GM04503 (cell line): Measurements from ENCODE around the gene ZMYND19.
A peak's percentile ranks its signal among the peaks of the same experiment; 100 is the strongest.
"Not testable (repeated sequence)": the region's sequence is repeated elsewhere in the genome, so short reads cannot be mapped to it uniquely, and the experiment has no call there.

Experiments
- DNase-seq: peaks from one replicate; pipeline ENCODE4 v3.0.0-alpha.2; 2012; ENCODE audit warnings: low read depth

Gene ZMYND19

GRCh38 chr9:137556069-137556838 lies 34.1 kb downstream of the ZMYND19 start:
- no peak for DNase-seq

- DNase-seq: no peak
Observed at GRCh38 chr9:137555179-137555578, 35.1 kb downstream of the ZMYND19 start.

DNA sequence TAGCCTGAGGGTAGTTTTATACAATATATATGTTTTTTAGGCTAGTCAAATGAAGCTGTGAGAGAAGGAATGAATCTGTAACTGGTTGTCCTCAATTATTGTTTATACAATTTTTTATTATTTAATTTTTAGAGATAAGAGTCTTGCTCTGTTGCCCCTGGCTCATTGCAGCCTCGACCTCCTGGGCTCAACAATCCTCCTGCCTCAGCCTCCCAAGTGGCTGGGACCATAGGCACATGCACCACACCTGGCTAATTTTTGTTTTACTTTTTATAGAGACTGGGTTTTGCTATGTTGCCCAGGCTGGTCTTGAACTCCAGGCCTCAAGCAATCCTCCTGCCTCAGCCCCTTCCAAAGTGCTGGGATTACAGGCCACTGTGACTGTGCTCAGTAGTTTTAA lies 36.0 kb downstream of the ZMYND19 start:
- DNase-seq: no peak

DNA sequence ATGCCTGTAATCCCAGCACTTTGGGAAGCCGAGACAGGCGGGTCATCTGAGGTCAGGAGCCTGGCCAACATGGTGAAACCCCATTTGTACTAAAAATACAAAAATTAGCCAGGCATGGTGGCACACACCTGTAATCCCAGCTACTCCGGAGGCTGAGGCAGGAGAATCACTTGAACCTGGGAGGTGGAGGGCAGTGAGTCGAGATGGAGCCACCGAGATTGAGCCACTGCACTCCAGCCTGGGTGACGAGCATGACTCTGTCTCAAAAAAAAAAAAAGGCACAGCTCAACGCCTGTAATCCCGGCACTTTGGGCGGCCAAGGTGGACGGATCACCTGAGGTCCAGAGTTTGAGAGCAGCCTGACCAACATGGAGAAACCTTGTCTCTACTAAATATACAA lies 36.7 kb downstream of the ZMYND19 start:
- DNase-seq: not testable (repeated sequence)

GRCh38 chr9:137552022-137552768 lies 38.1 kb downstream of the ZMYND19 start:
- DNase-seq: no peak

DNA sequence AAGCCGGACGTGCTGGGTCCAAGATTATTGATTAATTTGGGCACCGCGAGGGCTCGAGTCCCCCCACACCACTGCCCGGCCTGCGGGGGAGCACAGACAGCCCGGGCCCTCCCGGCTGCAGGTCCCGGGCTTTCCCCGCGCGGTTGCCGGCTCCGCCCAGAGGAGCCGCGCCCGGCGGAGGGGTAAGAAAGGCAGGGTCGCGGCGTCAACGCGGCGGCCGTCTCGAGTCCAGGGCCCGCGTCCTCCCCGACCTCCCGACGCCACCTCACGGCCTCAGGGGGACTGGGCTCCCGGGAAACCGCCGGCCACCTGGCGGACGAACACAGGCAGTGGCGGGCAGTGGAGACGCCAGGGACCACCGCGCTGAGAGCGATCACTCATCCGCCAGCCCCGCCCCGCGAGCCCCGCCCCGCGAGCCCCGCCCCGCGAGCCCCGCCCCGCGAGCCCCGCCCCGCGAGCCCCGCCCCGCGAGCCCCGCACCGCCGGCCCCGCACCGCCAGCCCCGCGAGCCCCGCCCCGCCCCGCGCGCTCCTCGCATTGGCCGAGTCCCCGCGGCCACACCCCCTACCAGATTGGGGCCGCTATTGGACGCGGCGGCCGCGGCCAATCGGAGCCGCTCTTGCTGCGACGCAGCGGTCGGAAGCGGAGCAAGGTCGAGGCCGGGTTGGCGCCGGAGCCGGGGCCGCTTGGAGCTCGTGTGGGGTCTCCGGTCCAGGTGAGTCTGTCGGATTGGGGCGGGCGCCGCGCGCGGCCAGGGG lies 38.9 kb downstream of the ZMYND19 start, which contains the start of gene MRPL41:
TSS of gene MRPL41 (plus strand) at position 616 of the 758 bp plus-strand sequence. CDS start 203 bp downstream, outside the sequence.
- DNase-seq: peak; percentile 31

DNA sequence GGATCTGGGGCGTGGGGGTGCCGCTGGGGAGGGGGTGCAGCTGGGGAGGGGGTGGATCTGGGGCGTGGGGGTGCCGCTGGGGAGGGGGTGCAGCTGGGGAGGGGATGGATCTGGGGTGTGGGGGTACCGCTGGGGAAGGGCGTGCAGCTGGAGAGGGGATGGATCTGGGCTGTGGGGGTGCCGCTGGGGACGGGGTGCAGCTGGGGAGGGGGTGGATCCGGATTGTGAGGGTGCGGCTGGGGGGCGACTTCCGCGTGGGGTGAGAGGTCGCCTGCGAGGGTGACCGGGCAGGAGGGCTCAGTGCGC lies 39.4 kb downstream of the ZMYND19 start:
- DNase-seq: not testable (repeated sequence)

GRCh38 chr9:137550231-137550621 lies 40.1 kb downstream of the ZMYND19 start, which contains the start of gene PNPLA7:
Gene PNPLA7 (minus strand): TSS chr9:137550402. CDS start chr9:137550197, 205 bp downstream.
- peak; percentile 19 for DNase-seq

DNA sequence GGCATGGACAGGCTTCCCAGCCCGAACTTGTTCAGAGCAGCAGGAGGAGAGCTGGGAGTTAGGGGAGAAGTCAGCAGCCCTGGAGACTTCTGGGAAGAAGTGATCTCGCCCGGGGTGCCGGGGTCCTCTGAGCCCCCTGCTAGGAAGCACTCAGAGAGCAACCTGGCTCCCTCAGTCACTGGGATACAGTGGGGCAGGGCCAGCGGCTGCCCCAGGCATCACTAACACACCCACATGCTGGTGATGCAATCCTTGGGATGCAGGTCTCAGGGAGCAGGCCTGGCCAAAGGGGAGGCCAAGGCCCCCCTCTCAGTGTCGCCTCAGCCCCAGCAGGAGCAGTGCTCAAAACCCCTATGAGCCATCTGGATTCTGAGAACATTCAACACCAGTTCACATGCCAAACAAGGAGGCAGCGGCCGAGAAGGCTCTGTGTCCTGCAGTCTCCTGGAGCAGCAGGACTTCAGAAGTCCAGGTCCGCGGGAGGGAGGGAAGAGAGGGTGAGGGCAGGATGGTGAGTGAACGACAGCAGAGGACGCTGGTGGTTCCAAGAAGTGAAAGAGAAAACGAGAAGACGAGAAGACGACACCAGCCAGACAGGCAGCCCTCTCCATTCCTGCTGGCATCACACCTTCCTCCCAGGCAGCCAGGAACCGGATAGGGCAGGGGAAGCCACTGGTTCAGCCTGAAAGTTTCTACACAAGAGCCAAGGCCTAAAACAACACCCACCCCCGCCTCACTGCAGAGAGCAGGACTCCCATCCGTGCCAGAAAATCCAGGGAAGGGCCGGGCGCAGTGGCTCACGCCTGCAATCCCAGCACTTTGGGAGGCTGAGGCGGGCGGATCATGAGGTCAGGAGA lies 42.4 kb downstream of the ZMYND19 start:
- DNase-seq: no peak

- peak; percentile 11 for DNase-seq
Observed at GRCh38 chr9:137545123-137545522, 45.2 kb downstream of the ZMYND19 start.

GRCh38 chr9:137544176-137544760 lies 46.0 kb downstream of the ZMYND19 start:
- no peak for DNase-seq

DNA sequence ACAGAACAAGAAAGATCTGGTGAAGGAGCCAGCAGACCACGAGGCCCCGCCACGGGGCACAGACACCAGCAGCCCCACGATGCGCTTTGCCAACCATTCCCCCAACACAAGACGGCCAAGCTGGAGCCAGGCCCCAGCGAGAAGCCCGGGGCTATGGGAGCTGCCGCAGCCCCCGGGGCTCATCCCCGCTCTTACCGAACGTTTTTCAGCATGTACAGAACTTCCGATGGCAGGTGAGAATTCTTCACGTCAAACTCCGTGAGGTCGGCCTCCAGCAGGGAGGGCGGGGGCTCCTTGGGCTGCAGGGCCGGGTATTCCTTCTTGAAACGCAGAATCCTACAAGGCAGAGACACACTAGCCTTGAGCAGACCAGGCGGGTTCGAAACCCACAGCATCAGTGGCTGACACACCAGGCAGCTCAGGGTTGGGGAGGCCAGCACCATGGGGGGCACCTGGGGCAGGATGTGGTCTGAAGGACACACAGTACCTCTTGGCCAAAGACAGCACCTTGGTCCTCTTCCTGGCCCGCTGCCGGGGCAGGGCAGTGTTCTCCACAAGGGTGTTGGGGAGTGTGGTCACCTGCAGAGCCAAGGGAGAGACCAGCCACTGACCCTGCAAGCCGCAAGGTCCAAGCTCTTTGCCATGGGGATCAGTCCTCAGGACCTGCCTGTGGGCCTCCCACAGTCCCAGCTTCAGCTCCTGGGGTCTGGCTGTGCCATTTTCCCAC lies 46.9 kb downstream of the ZMYND19 start:
- DNase-seq: no peak

GRCh38 chr9:137542486-137542885 lies 47.8 kb downstream of the ZMYND19 start:
- no peak for DNase-seq

- no peak for DNase-seq
Observed at GRCh38 chr9:137540536-137540935, 49.8 kb downstream of the ZMYND19 start.

DNA sequence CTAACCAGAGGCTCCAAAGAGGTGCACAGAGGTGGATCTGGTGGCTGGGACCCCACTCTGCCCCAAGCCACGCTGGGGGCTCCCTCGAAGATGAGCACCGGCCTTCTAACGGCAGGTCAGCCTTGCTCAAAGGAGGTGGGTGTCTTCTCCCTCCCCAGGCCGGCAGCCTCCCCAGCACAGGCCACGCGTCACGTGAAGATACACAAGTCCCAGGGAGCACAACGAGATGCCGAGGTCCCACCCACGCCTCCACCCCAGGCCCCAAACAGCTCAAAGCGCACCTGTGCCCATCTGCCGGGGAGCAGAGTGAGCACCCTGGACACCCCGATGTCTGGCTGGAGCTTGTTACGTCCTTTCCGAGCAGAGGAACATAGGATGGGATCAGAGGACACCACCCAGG lies 52.3 kb downstream of the ZMYND19 start:
- DNase-seq: no peak

DNA sequence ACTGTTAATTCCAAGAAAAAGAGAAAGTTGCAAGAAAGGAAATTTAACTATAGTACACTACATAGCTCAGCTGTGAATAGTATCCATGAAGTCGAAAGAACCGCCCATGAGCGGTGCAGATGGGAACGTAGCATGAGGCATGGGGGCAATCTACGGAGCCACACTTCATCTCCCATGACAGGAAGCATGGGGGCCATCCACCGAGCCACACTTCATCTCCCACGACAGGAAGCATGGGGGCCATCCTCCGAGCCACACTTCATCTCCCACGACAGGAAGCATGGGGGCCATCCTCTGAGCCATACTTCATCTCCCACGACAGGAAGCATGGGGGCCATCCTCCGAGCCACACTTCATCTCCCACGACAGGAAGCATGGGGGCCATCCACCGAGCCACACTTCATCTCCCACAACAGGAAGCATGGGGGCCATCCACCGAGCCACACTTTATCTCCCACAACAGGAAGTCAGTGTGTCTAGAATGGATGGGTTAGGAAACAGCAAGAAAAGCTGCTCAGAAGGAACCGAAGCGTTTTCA lies 53.6 kb downstream of the ZMYND19 start:
- not testable (repeated sequence) for DNase-seq

GRCh38 chr9:137535120-137535428 lies 55.2 kb downstream of the ZMYND19 start:
- DNase-seq: no peak

GRCh38 chr9:137534256-137535119 lies 55.8 kb downstream of the ZMYND19 start:
- peak; percentile 20 for DNase-seq

DNA sequence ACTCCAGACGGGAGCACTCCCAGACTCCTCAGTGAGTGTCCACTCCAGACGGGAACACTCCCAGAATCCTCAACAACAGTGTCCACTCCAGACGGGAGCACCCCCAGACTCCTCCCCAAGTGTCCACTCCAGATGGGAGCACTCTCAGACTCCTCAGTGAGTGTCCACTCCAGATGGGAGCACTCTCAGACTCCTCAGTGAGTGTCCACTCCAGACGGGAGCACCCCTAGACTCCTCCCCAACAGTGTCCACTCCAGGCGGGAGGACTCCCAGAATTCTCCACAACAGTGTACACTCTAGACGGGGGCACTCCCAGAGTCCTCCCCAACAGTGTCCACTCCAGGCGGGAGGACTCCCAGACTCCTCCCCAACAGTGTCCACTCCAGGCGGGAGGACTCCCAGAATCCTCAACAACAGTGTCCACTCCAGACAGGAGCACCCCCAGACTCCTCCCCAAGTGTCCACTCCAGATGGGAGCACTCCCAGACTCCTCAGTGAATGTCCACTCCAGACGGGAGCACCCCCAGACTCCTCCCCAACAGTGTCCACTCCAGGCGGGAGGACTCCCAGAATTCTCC lies 57.3 kb downstream of the ZMYND19 start:
- DNase-seq: not testable (repeated sequence)
